ENCODE results near the gene RNF14. TPM values are rescaled to one million over a fixed set of nuclear protein-coding genes. Genes with fewer than 3 reads are reported as not detected.

Gene RNF14
- total RNA-seq, 1 donor from 2014 or later: 37.1 TPM

DNA sequence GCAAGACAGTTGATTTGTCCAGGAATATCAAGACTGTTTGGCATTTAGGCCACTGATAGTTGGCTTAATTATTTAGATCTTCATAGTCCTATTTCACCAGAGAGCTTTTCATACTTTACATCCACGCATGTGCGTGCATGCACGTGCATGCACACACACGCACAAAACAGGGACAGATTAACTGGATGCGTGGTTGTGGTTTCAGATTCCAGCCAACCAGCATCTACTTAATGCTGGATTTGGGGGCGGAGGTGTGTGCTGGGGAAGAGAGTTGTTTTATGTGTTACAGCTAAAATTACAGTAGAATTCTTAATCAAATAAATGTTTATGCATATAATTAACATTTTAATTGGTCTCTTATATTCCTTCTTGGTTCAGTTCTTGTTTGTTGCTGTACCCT is 7.3 kb downstream of the RNF14 start:
- no peak for DNase-seq (ENCODE audit: low spot score)

DNA sequence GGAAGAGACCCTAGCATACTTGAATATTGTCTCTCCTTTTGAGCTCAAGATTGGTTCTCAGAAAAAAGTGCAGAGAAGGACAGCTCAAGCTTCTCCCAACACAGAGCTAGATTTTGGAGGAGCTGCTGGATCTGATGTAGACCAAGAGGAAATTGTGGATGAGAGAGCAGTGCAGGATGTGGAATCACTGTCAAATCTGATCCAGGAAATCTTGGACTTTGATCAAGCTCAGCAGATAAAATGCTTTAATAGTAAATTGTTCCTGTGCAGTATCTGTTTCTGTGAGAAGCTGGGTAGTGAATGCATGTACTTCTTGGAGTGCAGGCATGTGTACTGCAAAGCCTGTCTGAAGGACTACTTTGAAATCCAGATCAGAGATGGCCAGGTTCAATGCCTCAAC is 9.5 kb downstream of the RNF14 start:
- no peak for DNase-seq (ENCODE audit: low spot score)

DNA sequence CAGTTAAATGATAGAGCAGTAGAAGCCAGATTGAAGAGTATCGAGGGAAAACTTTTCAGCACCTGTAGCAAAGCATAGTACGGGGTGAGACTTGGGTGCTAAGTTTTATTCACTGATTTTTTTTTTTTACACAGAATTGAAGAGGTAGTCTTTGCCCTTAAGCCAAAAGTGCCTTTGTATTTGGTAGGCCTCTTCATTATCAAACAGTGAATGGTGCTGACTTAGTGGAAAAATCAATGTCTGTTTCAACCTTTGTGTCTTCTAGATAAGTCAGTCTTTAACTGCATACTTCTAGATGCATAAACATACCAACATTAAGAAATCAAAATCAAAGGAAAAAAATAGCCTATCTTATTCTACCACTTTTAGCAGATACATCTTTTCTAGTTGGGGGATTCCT is 13.7 kb downstream of the RNF14 start:
- DNase-seq (ENCODE audit: low spot score): no peak

- no peak for DNase-seq (ENCODE audit: low spot score)
Observed at GRCh38 chr5:141986072-141986471, 17.2 kb downstream of the RNF14 start.

GRCh38 chr5:141989720-141990119 is 20.8 kb downstream of the RNF14 start:
- DNase-seq (ENCODE audit: low spot score): no peak

DNA sequence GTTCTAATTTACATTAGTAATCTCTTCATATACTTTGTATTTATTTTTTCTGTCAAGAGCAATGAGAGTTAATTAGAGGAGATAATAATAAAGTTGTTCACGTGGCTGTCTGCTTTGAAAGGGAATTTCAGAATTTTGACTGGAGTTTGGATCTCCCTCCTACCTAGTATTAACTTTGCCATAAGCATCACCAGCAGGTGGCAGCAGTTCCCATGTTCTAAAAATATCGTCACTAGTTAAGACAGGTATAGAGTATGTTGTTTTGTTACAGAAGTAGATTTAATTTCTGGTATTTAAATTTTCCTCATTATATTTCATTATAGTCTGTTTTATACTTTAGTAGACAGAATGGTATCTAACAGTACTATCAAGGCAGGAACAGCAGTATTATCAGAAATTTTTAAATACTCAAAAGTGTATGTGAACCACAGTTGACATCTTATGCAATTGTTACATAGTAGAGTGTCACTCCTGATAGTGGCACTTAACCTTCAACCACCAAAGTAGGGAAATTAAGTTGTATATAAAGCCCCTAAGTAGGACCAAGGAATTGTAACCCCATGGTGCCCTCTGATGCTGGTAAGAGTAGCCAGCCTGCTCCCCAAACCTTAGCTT is 23.6 kb downstream of the RNF14 start:
- DNase-seq (ENCODE audit: low spot score): peak; percentile 69

- no peak for DNase-seq (ENCODE audit: low spot score)
Observed at GRCh38 chr5:141994511-141995136, 25.7 kb downstream of the RNF14 start.

DNA sequence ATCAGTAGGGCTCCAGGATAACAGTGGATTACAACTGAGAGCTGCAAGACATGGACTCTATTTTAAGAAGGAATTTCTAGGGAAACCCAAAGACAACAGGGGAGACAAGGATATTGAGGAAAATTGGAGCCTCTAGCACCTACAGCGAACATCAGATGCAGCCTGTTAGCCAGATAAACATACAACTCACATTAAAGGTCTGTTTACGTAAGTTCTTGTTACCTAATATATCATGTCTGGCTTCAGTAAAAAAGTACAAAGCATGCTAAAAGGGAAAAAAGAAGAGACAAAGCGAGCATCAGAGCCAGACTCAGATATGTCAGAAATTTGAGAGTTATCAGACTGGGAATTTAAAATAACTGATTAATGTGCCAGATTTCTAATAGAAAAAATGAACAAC is 26.8 kb downstream of the RNF14 start:
- DNase-seq (ENCODE audit: low spot score): no peak

DNA sequence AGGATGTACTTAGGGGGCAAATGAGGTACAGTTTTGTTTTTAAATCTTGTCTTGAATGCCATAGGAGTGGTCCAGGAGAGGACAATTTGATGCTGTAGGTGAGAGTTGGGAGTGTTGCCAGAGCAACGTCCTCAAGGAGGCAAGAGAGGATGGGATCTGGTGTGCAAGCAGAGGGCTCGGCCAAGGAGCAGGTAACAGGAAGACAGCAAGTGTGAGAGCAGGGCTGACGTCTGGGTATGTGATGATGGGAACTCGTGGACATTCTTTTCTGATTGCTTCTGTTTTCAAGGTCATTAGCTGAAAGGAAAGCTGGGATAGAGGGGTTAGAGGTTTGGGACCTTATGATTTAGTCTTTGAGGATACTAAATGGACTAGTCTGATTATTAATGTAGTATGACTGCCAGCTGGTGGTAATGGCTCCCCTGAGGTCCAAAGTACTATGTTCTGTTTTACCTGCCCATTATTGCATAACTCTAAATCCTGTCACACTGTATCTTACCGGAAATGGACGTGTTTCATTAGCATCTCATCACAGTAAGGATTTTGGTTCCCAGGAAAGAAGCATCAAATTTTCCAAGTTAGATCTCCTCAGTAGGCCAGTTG is 28.6 kb downstream of the RNF14 start:
- no peak for DNase-seq (ENCODE audit: low spot score)

DNA sequence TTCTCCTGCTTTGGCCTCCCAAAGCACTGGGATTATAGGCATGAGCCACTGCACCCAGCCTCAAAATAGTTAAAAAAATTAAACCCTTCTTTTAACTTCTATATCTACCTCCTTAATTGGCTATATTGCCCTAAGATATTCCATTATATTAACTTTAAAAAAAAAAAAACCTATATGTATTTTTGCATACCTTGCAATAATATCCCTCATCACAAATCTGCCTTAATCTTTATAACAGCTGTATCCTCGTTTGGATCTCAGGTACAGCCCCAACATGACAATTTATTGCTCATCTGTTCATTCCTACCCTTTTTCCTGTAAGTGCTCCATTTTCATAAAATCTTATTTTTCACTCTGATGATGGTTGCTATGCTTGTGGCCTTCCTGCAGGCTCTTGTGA is 31.3 kb downstream of the RNF14 start:
- no peak for DNase-seq (ENCODE audit: low spot score)

DNA sequence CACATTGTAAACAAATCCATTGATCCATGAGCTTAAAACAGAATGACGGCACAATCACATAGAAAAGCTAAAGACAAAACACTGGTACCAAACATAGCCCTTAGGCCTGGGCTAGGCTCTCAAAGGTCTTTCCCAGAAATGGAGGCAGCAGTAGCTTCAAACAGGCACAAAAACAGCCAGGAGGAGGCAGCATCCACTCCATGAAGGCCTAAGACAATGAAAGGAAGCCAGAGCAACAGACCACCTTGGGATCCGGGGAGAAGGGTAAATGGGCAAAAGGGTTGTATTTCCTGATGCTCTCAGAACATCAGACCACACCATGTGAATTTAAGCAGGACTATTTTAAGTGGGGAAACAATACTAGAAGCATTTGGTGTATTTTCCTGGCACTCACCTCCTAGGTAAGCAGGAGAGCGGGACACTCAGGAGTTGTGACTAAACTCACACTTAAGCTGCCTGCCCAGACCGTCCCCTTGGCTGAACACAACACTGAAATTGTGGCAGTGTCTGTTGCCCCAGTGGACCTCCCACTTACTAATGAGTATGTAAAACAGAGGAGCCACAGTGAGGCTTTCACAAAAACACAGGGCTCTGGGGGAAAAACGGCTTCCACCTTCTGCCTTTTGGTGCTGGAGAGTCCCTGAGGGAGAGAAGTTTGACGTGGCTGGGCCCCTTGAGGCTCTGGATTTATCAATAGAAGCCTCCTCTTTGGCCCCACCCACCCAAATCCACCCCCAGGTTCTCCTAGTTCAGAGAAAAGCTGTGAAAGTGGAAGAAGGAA is 32.0 kb downstream of the RNF14 start:
- no peak for DNase-seq (ENCODE audit: low spot score)

- no peak for DNase-seq (ENCODE audit: low spot score)
Observed at GRCh38 chr5:142003266-142003800, 34.4 kb downstream of the RNF14 start.

GRCh38 chr5:142006363-142007236 is 37.7 kb downstream of the RNF14 start:
- DNase-seq (ENCODE audit: low spot score): no peak

- no peak for DNase-seq (ENCODE audit: low spot score)
Observed at GRCh38 chr5:142007237-142007544, 38.3 kb downstream of the RNF14 start.

- DNase-seq (ENCODE audit: low spot score): no peak
Observed at GRCh38 chr5:142008813-142009212, 39.9 kb downstream of the RNF14 start.

GRCh38 chr5:142009886-142010285 is 41.0 kb downstream of the RNF14 start:
- DNase-seq (ENCODE audit: low spot score): no peak

DNA sequence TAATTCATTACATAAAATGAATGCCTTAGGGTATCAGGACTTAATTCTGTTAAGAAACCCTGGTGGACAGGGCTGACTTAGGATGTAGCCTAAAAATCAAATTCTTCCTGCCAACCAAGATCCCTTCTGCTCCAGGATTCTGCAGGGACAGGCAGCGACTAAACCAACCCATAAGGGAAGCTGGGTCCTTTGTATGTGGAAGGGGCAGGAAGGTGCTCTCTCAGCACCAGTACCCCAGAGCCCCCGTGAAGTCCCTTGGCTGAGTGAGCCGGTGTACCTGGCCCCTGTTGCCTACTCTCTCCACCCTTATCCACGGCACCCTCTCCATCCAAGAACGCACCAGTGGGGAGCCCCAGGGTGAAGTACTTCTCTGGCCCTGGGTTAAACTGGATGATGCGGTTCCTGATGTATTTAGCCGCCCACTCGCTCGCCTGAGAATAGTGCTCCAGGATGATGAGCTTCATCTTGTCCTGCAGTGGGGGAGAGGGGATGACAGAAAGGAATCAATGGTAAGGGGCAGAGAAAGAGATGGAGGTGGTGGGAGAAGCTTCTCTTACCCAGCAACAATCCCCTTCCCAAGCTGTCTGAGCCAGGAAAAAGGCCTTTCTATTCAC is 42.8 kb downstream of the RNF14 start:
- no peak for DNase-seq (ENCODE audit: low spot score)

DNA sequence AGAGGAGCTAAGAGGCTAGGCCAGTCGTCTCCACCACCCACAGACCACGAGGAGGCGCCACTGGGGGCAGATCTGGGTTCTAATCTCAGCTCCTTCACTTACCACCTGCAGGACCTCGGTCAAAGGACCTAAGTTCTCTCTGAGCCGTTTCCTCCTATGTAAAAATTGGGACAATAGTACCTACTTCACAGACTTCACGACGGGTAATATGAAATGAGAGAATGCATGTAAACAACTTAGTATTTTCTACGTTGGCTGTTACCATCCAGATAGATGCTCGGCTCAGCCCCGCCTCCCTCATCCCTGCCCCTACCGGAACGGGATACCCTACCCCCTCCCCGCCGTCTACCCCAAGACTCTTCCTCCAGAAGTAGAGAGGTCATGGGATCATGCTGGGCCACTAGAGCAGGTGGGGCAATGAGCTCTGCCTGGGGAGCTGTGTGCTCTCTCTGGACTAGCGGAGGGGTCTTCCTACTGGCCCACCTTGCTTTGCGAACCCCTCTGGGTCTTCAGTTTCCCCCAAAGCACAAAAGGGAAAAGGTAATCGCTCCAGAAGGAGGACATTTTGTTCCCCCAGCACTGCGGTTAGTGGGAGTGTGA is 43.4 kb downstream of the RNF14 start:
- DNase-seq (ENCODE audit: low spot score): peak; percentile 24

DNA sequence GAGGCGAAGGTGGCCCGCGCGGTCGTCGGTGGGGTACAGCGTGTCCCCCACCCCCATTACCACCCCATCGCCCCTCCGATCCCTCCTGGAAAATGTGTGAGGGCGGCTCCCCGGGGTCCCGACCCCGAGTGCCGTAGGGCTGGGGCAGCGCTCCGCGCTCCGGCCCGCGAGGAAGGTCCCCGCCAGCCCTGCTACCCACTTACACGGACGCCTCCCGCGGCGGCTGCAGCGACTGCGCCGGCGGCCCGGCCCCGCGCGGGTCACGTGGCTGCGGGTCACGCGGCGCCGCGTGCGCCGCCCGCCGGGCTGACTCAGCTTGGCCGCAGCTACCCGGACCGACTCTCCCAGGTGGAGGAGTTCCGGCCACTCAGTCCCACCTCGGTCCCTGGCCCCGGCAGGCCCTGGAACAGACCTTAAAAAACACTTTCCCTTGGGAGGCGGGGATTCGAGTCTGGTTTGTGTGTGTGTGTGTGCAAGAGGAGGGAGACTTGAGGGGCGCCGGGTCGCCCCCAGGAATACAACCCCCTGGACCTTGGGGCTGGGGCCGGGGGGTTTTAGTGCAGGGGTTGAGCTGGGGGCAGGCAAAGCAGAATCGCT is 44.0 kb downstream of the RNF14 start, which contains the start of gene GNPDA1:
GNPDA1 (minus strand) TSS at position 236 of the 597 bp plus-strand sequence. CDS start 992 bp downstream, outside the sequence.
- peak; percentile 71 for DNase-seq (ENCODE audit: low spot score)

Data from umbilical cord (tissue), 2 donors.